ENCODE data around the gene B9D2.

The B9D2 gene, protein sequence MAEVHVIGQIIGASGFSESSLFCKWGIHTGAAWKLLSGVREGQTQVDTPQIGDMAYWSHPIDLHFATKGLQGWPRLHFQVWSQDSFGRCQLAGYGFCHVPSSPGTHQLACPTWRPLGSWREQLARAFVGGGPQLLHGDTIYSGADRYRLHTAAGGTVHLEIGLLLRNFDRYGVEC

GRCh38 chr19:41363753-41364523 is at the start of gene B9D2:
Gene B9D2 (minus strand): TSS chr19:41364149. CDS start chr19:41363519, 630 bp downstream.
- H3K27ac ChIP-seq (ENCODE audit: low read length), result peak within 1 kb of the TSS; percentile 99
- peak within 1 kb of the TSS; percentile 87 for H2AFZ ChIP-seq (ENCODE audit: low read depth, low read length)
- DNase-seq (peak; percentile 99), ATAC-seq (ENCODE audit: insufficient read depth, low read depth) (peak; percentile 96)
- TF ChIP-seq, protein P1, sequence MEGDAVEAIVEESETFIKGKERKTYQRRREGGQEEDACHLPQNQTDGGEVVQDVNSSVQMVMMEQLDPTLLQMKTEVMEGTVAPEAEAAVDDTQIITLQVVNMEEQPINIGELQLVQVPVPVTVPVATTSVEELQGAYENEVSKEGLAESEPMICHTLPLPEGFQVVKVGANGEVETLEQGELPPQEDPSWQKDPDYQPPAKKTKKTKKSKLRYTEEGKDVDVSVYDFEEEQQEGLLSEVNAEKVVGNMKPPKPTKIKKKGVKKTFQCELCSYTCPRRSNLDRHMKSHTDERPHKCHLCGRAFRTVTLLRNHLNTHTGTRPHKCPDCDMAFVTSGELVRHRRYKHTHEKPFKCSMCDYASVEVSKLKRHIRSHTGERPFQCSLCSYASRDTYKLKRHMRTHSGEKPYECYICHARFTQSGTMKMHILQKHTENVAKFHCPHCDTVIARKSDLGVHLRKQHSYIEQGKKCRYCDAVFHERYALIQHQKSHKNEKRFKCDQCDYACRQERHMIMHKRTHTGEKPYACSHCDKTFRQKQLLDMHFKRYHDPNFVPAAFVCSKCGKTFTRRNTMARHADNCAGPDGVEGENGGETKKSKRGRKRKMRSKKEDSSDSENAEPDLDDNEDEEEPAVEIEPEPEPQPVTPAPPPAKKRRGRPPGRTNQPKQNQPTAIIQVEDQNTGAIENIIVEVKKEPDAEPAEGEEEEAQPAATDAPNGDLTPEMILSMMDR (IDR thresholded peaks at IDR 0.05; ENCODE audit: borderline replicate concordance, extremely low read depth, low read length, poor library complexity, severe bottlenecking), result no peak
- no peak for TF ChIP-seq EZH2 (IDR thresholded peaks at IDR 0.05; ENCODE audit: borderline replicate concordance, low read depth, low read length, severe bottlenecking)
- H3K9ac ChIP-seq (ENCODE audit: low read depth, low read length), result peak within 1 kb of the TSS; percentile 81
- H3K36me3 ChIP-seq (ENCODE audit: insufficient read depth, low read length), result peaks cover 6% of the 10 kb centered on the region
- peaks cover 35% of the 10 kb centered on the region for H3K79me2 ChIP-seq (ENCODE audit: insufficient read depth, low read length)
- H3K9me3 ChIP-seq (ENCODE audit: insufficient read depth, low read length, severe bottlenecking), result no peaks in the 10 kb centered on the region
- H3K4me2 ChIP-seq (ENCODE audit: insufficient read depth, low read length), result peak within 1 kb of the TSS; percentile 94
- H4K20me1 ChIP-seq (ENCODE audit: insufficient read depth, low read length), result no peaks in the 10 kb centered on the region
- peaks cover 23% of the 10 kb centered on the region for H3K4me1 ChIP-seq (ENCODE audit: insufficient read depth, low read length)
- peak within 1 kb of the TSS; percentile 46 to 80 for H3K4me3 ChIP-seq (ENCODE audit: low read depth in 1 of 2, low read length in 2 of 2)
- no peaks in the 10 kb centered on the region for H3K27me3 ChIP-seq (ENCODE audit: insufficient read depth, low read length, poor library complexity)

GRCh38 chr19:41412953-41413352 is 49.0 kb upstream of the B9D2 start:
- TF ChIP-seq, protein P1 (IDR thresholded peaks at IDR 0.05; ENCODE audit: borderline replicate concordance, extremely low read depth, low read length, poor library complexity, severe bottlenecking), result no peak
- no peak for TF ChIP-seq EZH2 (IDR thresholded peaks at IDR 0.05; ENCODE audit: borderline replicate concordance, low read depth, low read length, severe bottlenecking)
- Histone ChIP-seq H3K36me3 (ENCODE audit: insufficient read depth, low read length) (peaks cover 39% of the 10 kb centered on the region), H3K4me1 (ENCODE audit: insufficient read depth, low read length) (no peaks in the 10 kb centered on the region), H3K4me3 (ENCODE audit: low read depth in 1 of 2, low read length in 2 of 2) (no peak overlapping the region), H3K27ac (ENCODE audit: low read length) (no peak overlapping the region), H3K9me3 (ENCODE audit: insufficient read depth, low read length, severe bottlenecking) (no peaks in the 10 kb centered on the region), H3K9ac (ENCODE audit: low read depth, low read length) (no peak overlapping the region), H3K27me3 (ENCODE audit: insufficient read depth, low read length, poor library complexity) (no peaks in the 10 kb centered on the region), H3K4me2 (ENCODE audit: insufficient read depth, low read length) (no peak overlapping the region), H3K79me2 (ENCODE audit: insufficient read depth, low read length) (no peaks in the 10 kb centered on the region), H2AFZ (ENCODE audit: low read depth, low read length) (no peak overlapping the region), H4K20me1 (ENCODE audit: insufficient read depth, low read length) (no peaks in the 10 kb centered on the region)
- DNase-seq (no peak), ATAC-seq (ENCODE audit: insufficient read depth, low read depth) (no peak)

DNA sequence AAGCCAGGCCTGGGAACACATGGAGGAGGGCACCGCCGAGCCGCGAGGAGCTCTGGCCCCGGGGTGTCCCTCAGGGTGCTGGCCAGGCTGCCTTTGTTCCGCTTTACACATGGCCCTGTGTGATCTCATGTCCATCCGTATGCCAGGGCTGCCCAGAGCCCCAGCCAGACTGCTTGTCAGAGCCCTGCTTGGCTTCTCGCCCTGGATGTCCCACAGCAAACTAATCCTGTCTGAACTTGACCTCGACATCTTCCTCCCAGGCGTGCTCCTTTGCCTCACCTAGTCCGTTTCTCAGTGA is 48.0 kb upstream of the B9D2 start:
- DNase-seq (no peak), ATAC-seq (ENCODE audit: insufficient read depth, low read depth) (no peak)
- Histone ChIP-seq H3K9me3 (ENCODE audit: insufficient read depth, low read length, severe bottlenecking) (no peaks in the 10 kb centered on the region), H3K27ac (ENCODE audit: low read length) (no peak overlapping the region), H2AFZ (ENCODE audit: low read depth, low read length) (no peak overlapping the region), H4K20me1 (ENCODE audit: insufficient read depth, low read length) (no peaks in the 10 kb centered on the region), H3K36me3 (ENCODE audit: insufficient read depth, low read length) (peaks cover 35% of the 10 kb centered on the region), H3K27me3 (ENCODE audit: insufficient read depth, low read length, poor library complexity) (no peaks in the 10 kb centered on the region), H3K4me3 (ENCODE audit: low read depth in 1 of 2, low read length in 2 of 2) (no peak overlapping the region), H3K4me2 (ENCODE audit: insufficient read depth, low read length) (no peak overlapping the region), H3K9ac (ENCODE audit: low read depth, low read length) (no peak overlapping the region), H3K4me1 (ENCODE audit: insufficient read depth, low read length) (no peaks in the 10 kb centered on the region), H3K79me2 (ENCODE audit: insufficient read depth, low read length) (no peaks in the 10 kb centered on the region)
- TF ChIP-seq, protein P1 (IDR thresholded peaks at IDR 0.05; ENCODE audit: borderline replicate concordance, extremely low read depth, low read length, poor library complexity, severe bottlenecking), result no peak
- no peak for TF ChIP-seq EZH2 (IDR thresholded peaks at IDR 0.05; ENCODE audit: borderline replicate concordance, low read depth, low read length, severe bottlenecking)
